Body of pancreas (tissue), 4 donors: ENCODE measurements around the gene ANKDD1B. TPM values are rescaled to one million over a fixed set of nuclear protein-coding genes. Genes with fewer than 3 reads are reported as not detected.

Experiments used
- ATAC-seq: fragments of 150-250 bp; one replicate; pipeline ENCODE4 v1.9.1; 2016
- DNase-seq, 4 donors: peaks; one replicate each; pipeline ENCODE4 v3.0.0-alpha.2; 2019
- H3K27ac ChIP-seq, 4 donors: fragments of 200-600 bp; sonication (generic); 1 replicate in 3 of 4; 2 replicates in 1 of 4; pipeline versions ENCODE4 v1.5.1 to v1.6.1; 2016 to 2019; ENCODE audit warnings: mild to moderate bottlenecking in 1 of 4, mixed read lengths in 1 of 4, moderate library complexity in 1 of 4
- H3K27me3 ChIP-seq, 2 donors: fragments of 200-600 bp; sonication (generic); one replicate each; pipeline ENCODE4 v1.6.0; 2016; ENCODE audit warnings: mild to moderate bottlenecking in 1 of 2
- H3K36me3 ChIP-seq, 2 donors: fragments of 200-600 bp; sonication (generic); replicated peaks in 1 of 2; 2 replicates each; pipeline ENCODE4 v1.5.1; 2016; ENCODE audit warnings: low read depth in 2 of 2; ENCODE audit not compliant: insufficient read depth in 1 of 2
- H3K4me1 ChIP-seq: fragments of 200-600 bp; sonication (generic); one replicate; pipeline ENCODE4 v1.6.0; 2016
- H3K4me3 ChIP-seq, 2 donors: fragments of 200-600 bp; sonication (generic); 1 replicate in 1 of 2; 2 replicates in 1 of 2; pipeline ENCODE4 v1.5.1; 2016 to 2019
- H3K9me3 ChIP-seq, 3 donors: fragments of 200-600 bp; sonication (generic); 1 replicate in 2 of 3; 2 replicates in 1 of 3; pipeline ENCODE4 v1.5.1; 2016
- CTCF ChIP-seq, 7 experiments: fragments of 450-650 bp in 4 of 7; fragments of 200-600 bp in 3 of 7; sonication (generic) in 3 of 7; IDR thresholded peaks; one replicate each; pipeline ENCODE4 v1.5.1; 2016 to 2019; ENCODE audit warnings: antibody characterized with exemption in 7 of 7
- POLR2A ChIP-seq, 3 donors: fragments of 450-650 bp; IDR thresholded peaks; one replicate each; pipeline ENCODE4 v1.6.1; 2016; ENCODE audit warnings: antibody characterized with exemption in 3 of 3, mild to moderate bottlenecking in 2 of 3
- WGBS, 2 donors: methylation state at CpG; one replicate each; pipeline ENCODE4 v1.1.5; 2017; 5-methylcytosine and 5-hydroxymethylcytosine counted together
- intact Hi-C: fragments of 100-400 bp; cut with DNase I; formaldehyde crosslinking; loops from one replicate; pipeline ENCODE4 v1.15.1; 2023
- total RNA-seq, 2 donors: library from RNA; depleted of rRNA; stranded (reverse); fragments of >200 nt; gene quantifications; one replicate each; pipeline ENCODE4 v1.1.0, GENCODE V29; 2016

ANKDD1B gene
- total RNA-seq, 2 donors from 2014 or later: 0.52 TPM; not detected in 1

GRCh38 chr5:75588666-75589065, 22.6 kb upstream of the ANKDD1B start:
- intact Hi-C loops: no loop called here
- Histone ChIP-seq H3K9me3 (no peaks in the 10 kb centered on the region), H3K4me1 (no peaks in the 10 kb centered on the region), H3K27me3 (no peaks in the 10 kb centered on the region), H3K36me3 (no peaks in the 10 kb centered on the region), H3K27ac (no peak overlapping the region), H3K4me3 (no peak overlapping the region)
- WGBS, 2 donors: 90 to 93% methylated on average over 3 of the region's 3 CpGs
- DNase-seq (no peak), ATAC-seq (no peak)
- TF ChIP-seq CTCF (IDR thresholded peaks at IDR 0.05) (no peak), POLR2A (IDR thresholded peaks at IDR 0.05) (no peak)

- intact Hi-C loops: no loop called here
- H3K36me3 ChIP-seq: no peaks in the 10 kb centered on the region
- H3K9me3 ChIP-seq: no peaks in the 10 kb centered on the region
- ATAC-seq: no peak
- H3K4me3 ChIP-seq: no peak overlapping the region
- TF ChIP-seq CTCF (IDR thresholded peaks at IDR 0.05) (no peak), POLR2A (IDR thresholded peaks at IDR 0.05) (no peak)
- no peak overlapping the region for H3K27ac ChIP-seq
- H3K4me1 ChIP-seq: no peaks in the 10 kb centered on the region
- no peaks in the 10 kb centered on the region for H3K27me3 ChIP-seq
- no peak for DNase-seq
Measured at GRCh38 chr5:75600535-75600934, 10.7 kb upstream of the ANKDD1B start.

DNA sequence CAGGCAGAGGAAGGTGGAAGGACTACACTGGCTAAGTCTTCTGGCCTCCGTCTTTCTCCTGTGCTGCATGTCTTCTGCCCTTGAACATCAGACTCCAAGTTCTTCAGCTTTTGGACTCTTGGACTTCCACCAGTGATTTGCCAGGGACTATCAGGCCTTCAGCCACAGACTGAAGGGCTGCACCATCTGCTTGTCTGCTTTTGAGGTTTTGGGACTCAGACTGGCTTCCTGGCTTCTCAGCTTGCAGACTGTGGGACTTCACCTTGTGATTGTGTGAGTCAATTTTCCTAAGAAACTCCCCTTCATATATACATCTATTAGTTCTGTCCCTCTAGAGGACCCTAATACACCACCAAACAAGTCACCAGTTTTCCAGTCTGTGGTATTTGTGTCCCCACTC, 9.7 kb upstream of the ANKDD1B start:
- 94% methylated on average over 1 of the region's 1 CpG for WGBS, 2 donors
- TF ChIP-seq CTCF (IDR thresholded peaks at IDR 0.05): no peak
- TF ChIP-seq POLR2A (IDR thresholded peaks at IDR 0.05): no peak
- H3K27ac ChIP-seq: no peak overlapping the region
- H3K27me3 ChIP-seq: no peaks in the 10 kb centered on the region
- H3K4me1 ChIP-seq: no peaks in the 10 kb centered on the region
- DNase-seq: no peak
- no peaks in the 10 kb centered on the region for H3K36me3 ChIP-seq
- no peak overlapping the region for H3K4me3 ChIP-seq
- no peak for ATAC-seq
- no peaks in the 10 kb centered on the region for H3K9me3 ChIP-seq
- intact Hi-C loops: no loop called here

DNA sequence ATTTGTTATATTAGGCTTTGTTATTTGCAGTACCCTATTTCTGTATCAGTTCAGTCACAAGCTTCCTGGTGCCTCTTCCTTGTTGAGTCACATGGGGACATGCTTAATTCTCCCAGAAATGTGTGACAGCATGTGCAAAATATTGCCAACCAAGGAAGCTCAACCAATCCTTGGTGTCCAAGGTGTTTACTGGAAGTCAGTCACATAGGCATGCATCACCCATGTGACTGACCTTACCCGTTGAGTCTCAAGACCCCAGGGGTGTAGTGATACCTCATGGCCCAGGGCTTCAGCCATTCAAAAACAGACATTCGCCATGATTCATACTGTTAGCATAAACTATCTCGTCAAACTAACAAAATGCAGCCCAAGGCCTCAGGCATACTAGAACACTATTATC, 9.3 kb upstream of the ANKDD1B start:
- H3K27ac ChIP-seq: no peak overlapping the region
- DNase-seq (no peak), ATAC-seq (no peak)
- intact Hi-C loops: no loop called here
- H3K27me3 ChIP-seq: no peaks in the 10 kb centered on the region
- TF ChIP-seq CTCF (IDR thresholded peaks at IDR 0.05) (no peak), POLR2A (IDR thresholded peaks at IDR 0.05) (no peak)
- no peak overlapping the region for H3K4me3 ChIP-seq
- H3K36me3 ChIP-seq: no peaks in the 10 kb centered on the region
- no peaks in the 10 kb centered on the region for H3K9me3 ChIP-seq
- WGBS, 2 donors: 86 to 92% methylated on average over 1 to 3 of the region's 3 CpGs
- no peaks in the 10 kb centered on the region for H3K4me1 ChIP-seq

GRCh38 chr5:75603371-75603770, 7.9 kb upstream of the ANKDD1B start:
- Histone ChIP-seq H3K36me3 (no peaks in the 10 kb centered on the region), H3K27me3 (no peaks in the 10 kb centered on the region), H3K4me3 (no peak overlapping the region), H3K27ac (no peak overlapping the region), H3K9me3 (no peaks in the 10 kb centered on the region), H3K4me1 (no peaks in the 10 kb centered on the region)
- TF ChIP-seq CTCF (IDR thresholded peaks at IDR 0.05): no peak
- TF ChIP-seq POLR2A (IDR thresholded peaks at IDR 0.05): no peak
- ATAC-seq: no peak
- intact Hi-C loops: no loop called here
- DNase-seq: no peak
